Peyer's patch (tissue), 4 donors: Measurements from ENCODE around the gene SCAMP4.

ENCODE experiments used
- CTCF ChIP-seq, 6 experiments: fragments of 450-650 bp in 4 of 6; fragments of 200-600 bp in 2 of 6; sonication (generic) in 1 of 6; IDR thresholded peaks; one replicate each; pipeline ENCODE4 v1.5.1; 2017 to 2019; ENCODE audit warnings: antibody characterized with exemption in 6 of 6, mild to moderate bottlenecking in 3 of 6, moderate library complexity in 1 of 6
- POLR2A ChIP-seq, 2 donors: fragments of 450-650 bp; IDR thresholded peaks; one replicate each; pipeline ENCODE4 v1.5.1; 2017; ENCODE audit warnings: antibody characterized with exemption in 2 of 2, mild to moderate bottlenecking in 2 of 2, moderate library complexity in 2 of 2

- TF ChIP-seq CTCF (IDR thresholded peaks at IDR 0.05) (no peak), POLR2A (IDR thresholded peaks at IDR 0.05) (no peak)
These were observed 21.4 kb upstream of the SCAMP4 start for GRCh38 chr19:1883784-1884183.
